Stimulated activated CD8-positive, alpha-beta memory T cell treated with anti-CD3 and anti-CD28 coated beads, Interleukin-4, amount 100 ng/mL, for 4 hours (primary cell): Measurements from ENCODE around the gene EIF5.

Experiments used
- DNase-seq, 2 donors: peaks; one replicate each; pipeline ENCODE4 v3.0.0-alpha.2; 2020; ENCODE audit warnings: low read depth in 2 of 2, low spot score in 1 of 2

EIF5 gene

GRCh38 chr14:103333754-103334643, at the start of gene EIF5:
TSS of gene EIF5 (plus strand) at chr14:103334237. CDS start at chr14:103335861, 1,624 bp downstream.
- DNase-seq = peak; percentile 97

GRCh38 chr14:103284574-103285467, 49.2 kb upstream of the EIF5 start:
- DNase-seq = no peak

- DNase-seq = no peak
Measured at GRCh38 chr14:103286460-103286859, 47.6 kb upstream of the EIF5 start.

GRCh38 chr14:103286968-103287850, 46.8 kb upstream of the EIF5 start:
- DNase-seq = no peak

GRCh38 chr14:103288076-103288766, 45.8 kb upstream of the EIF5 start:
- no peak for DNase-seq

- no peak for DNase-seq
Measured at GRCh38 chr14:103290056-103290455, 44.0 kb upstream of the EIF5 start.

- no peak for DNase-seq
Measured at GRCh38 chr14:103290494-103290893, 43.5 kb upstream of the EIF5 start.

GRCh38 chr14:103290961-103291360, 43.1 kb upstream of the EIF5 start:
- no peak for DNase-seq

- peak; percentile 44 to 59 for DNase-seq
Measured at GRCh38 chr14:103292426-103293374, 41.3 kb upstream of the EIF5 start.

GRCh38 chr14:103293465-103293864, 40.6 kb upstream of the EIF5 start:
- no peak for DNase-seq

- no peak for DNase-seq
Measured at GRCh38 chr14:103294091-103294490, 39.9 kb upstream of the EIF5 start.

GRCh38 chr14:103296007-103296406, 38.0 kb upstream of the EIF5 start:
- no peak for DNase-seq

GRCh38 chr14:103296987-103297386, 37.0 kb upstream of the EIF5 start:
- no peak for DNase-seq

GRCh38 chr14:103298620-103299019, 35.4 kb upstream of the EIF5 start:
- DNase-seq = no peak

GRCh38 chr14:103301512-103302354, 32.3 kb upstream of the EIF5 start:
- no peak for DNase-seq

GRCh38 chr14:103302966-103303365, 31.1 kb upstream of the EIF5 start:
- DNase-seq = no peak

- DNase-seq = no peak
Measured at GRCh38 chr14:103304706-103305105, 29.3 kb upstream of the EIF5 start.
